Activated CD8-positive, alpha-beta memory T cell treated with anti-CD3 and anti-CD28 coated beads, Interleukin-2, amount 50 U/mL, for 1 hour (primary cell): ENCODE results near the gene APOM.

ENCODE experiments used
- DNase-seq: peaks from one replicate; pipeline ENCODE4 v3.0.0-alpha.2; 2020; ENCODE audit errors: extremely low read depth

APOM gene

GRCh38 chr6:31655349-31656237 is at the start of gene APOM:
APOM (plus strand) TSS chr6:31655894; CDS start chr6:31655967, 73 bp downstream.
- no peak for DNase-seq

GRCh38 chr6:31607317-31607716 is 48.4 kb upstream of the APOM start:
- DNase-seq: no peak

- DNase-seq: no peak
Observed at GRCh38 chr6:31609519-31610406, 45.9 kb upstream of the APOM start.

- no peak for DNase-seq
Observed at GRCh38 chr6:31610968-31611367, 44.7 kb upstream of the APOM start.

- DNase-seq: no peak
Observed at GRCh38 chr6:31614075-31614619, 41.5 kb upstream of the APOM start.

- DNase-seq: no peak
Observed at GRCh38 chr6:31614684-31615578, 40.8 kb upstream of the APOM start, which contains the start of gene AIF1. AIF1 (plus strand) TSS chr6:31615234; CDS start chr6:31615330, 96 bp downstream.

GRCh38 chr6:31615748-31616147 is 39.9 kb upstream of the APOM start:
- no peak for DNase-seq

- DNase-seq: no peak
Observed at GRCh38 chr6:31617010-31617409, 38.7 kb upstream of the APOM start.

GRCh38 chr6:31619805-31620585 is 35.7 kb upstream of the APOM start:
- DNase-seq: peak; percentile 95

GRCh38 chr6:31620586-31621319 is 34.9 kb upstream of the APOM start, which contains the start of gene PRRC2A:
PRRC2A (plus strand) TSS chr6:31620715; CDS start chr6:31622790, 2,075 bp downstream.
- DNase-seq: peak; percentile 51

- no peak for DNase-seq
Observed at GRCh38 chr6:31621320-31621939, 34.3 kb upstream of the APOM start.

- no peak for DNase-seq
Observed at GRCh38 chr6:31621991-31622390, 33.7 kb upstream of the APOM start.

GRCh38 chr6:31622684-31623091 is 33.0 kb upstream of the APOM start:
- DNase-seq: no peak

GRCh38 chr6:31624070-31624469 is 31.6 kb upstream of the APOM start:
- DNase-seq: no peak

GRCh38 chr6:31626952-31627351 is 28.7 kb upstream of the APOM start:
- DNase-seq: no peak

- no peak for DNase-seq
Observed at GRCh38 chr6:31627690-31628287, 27.9 kb upstream of the APOM start.

GRCh38 chr6:31629014-31629413 is 26.7 kb upstream of the APOM start:
- no peak for DNase-seq

GRCh38 chr6:31630177-31630934 is 25.3 kb upstream of the APOM start:
- no peak for DNase-seq
